T-cell (primary cell): ENCODE data around the gene DCUN1D4. TPM values are rescaled to one million over a fixed set of nuclear protein-coding genes. Genes with fewer than 3 reads are reported as not detected.

Experiments
- ATAC-seq, 4 experiments: fragments of 200-7000 bp in 3 of 4; fragments of 150-1000 bp in 1 of 4; cut with Tn5 transposase; replicated peaks in 1 of 4; 1 replicate in 3 of 4; 2 replicates in 1 of 4; pipeline ENCODE4 v1.10.0; 2021; ENCODE audit warnings: moderate library complexity in 3 of 4, mild to moderate bottlenecking in 2 of 4, moderate number of reproducible peaks in 1 of 4
- CTCF ChIA-PET, 2 donors: fragments of 300-600 bp; sonication (Branson Sonifier 250); formaldehyde crosslinking; loops; one replicate each; lab custom pipeline; 2022; ENCODE audit warnings: antibody characterized with exemption in 2 of 2; lab: Charles Lee
- POLR2A ChIA-PET, 2 donors: fragments of 300-600 bp; sonication (Branson Sonifier 250); formaldehyde crosslinking; loops; one replicate each; lab custom pipeline; 2022; ENCODE audit warnings: antibody characterized with exemption in 2 of 2; lab: Charles Lee
- DNase-seq, 35 experiments: peaks; one replicate each; pipeline versions ENCODE4 v3.0.0 to v3.0.0-alpha.2; 2013 to 2023
- H3K27ac ChIP-seq: one replicate; pipeline ENCODE4 v1.5.1; 2013; ENCODE audit warnings: low read length
- H3K27me3 ChIP-seq, 2 experiments: replicated peaks in 1 of 2; 1 replicate in 1 of 2; 2 replicates in 1 of 2; pipeline versions ENCODE4 v1.6.1 to v1.7.0; 2013; ENCODE audit warnings: low read length in 1 of 2, mixed read lengths in 1 of 2; ENCODE audit not compliant: control insufficient read depth in 2 of 2, insufficient read depth in 2 of 2; ENCODE audit errors: extremely low read depth in 1 of 2
- H3K36me3 ChIP-seq, 2 donors: 1 replicate in 1 of 2; 2 replicates in 1 of 2; pipeline versions ENCODE4 v1.6.1 to v1.7.0; 2013; ENCODE audit warnings: low read length in 1 of 2; ENCODE audit not compliant: control insufficient read depth in 2 of 2, insufficient read depth in 1 of 2; ENCODE audit errors: extremely low read depth in 1 of 2
- H3K4me1 ChIP-seq, 2 experiments: 1 replicate in 1 of 2; 2 replicates in 1 of 2; pipeline versions ENCODE4 v1.6.1 to v1.7.0; 2013; ENCODE audit warnings: low read length in 2 of 2, mixed read lengths in 1 of 2; ENCODE audit not compliant: insufficient read depth in 2 of 2, control insufficient read depth in 1 of 2; ENCODE audit errors: extremely low read depth in 1 of 2
- H3K4me3 ChIP-seq, 2 donors: 1 replicate in 1 of 2; 2 replicates in 1 of 2; pipeline versions ENCODE4 v1.5.1 to v1.7.0; 2013; ENCODE audit warnings: mild to moderate bottlenecking in 2 of 2, low read length in 1 of 2, moderate library complexity in 1 of 2; ENCODE audit not compliant: control insufficient read depth in 1 of 2; ENCODE audit errors: extremely low read depth in 1 of 2
- H3K9me3 ChIP-seq: 2 replicates; pipeline ENCODE4 v1.7.0; 2013
- H3K27ac Mint-ChIP-seq, 2 donors: one replicate each; pipeline ENCODE4 v1.8.0; 2020 to 2021; ENCODE audit warnings: mild to moderate bottlenecking in 2 of 2, mixed read lengths in 2 of 2
- H3K27me3 Mint-ChIP-seq, 2 donors: one replicate each; pipeline ENCODE4 v1.8.0; 2021 to 2022; ENCODE audit warnings: mixed read lengths in 2 of 2
- H3K36me3 Mint-ChIP-seq: one replicate; pipeline ENCODE4 v1.8.0; 2021; ENCODE audit warnings: mixed read lengths
- H3K4me1 Mint-ChIP-seq, 3 donors: one replicate each; pipeline ENCODE4 v1.8.0; 2020 to 2022; ENCODE audit warnings: mixed read lengths in 3 of 3, mild to moderate bottlenecking in 1 of 3
- H3K4me3 Mint-ChIP-seq, 3 donors: one replicate each; pipeline ENCODE4 v1.8.0; 2020 to 2022; ENCODE audit warnings: mild to moderate bottlenecking in 3 of 3, mixed read lengths in 3 of 3, moderate library complexity in 3 of 3
- H3K9me3 Mint-ChIP-seq, 3 donors: one replicate each; pipeline ENCODE4 v1.8.0; 2020 to 2022; ENCODE audit warnings: mixed read lengths in 3 of 3
- WGBS: methylation state at CpG from one replicate; pipeline ENCODE4 v1.1.5; 2013; ENCODE audit warnings: missing lambda C conversion rate; ENCODE audit not compliant: insufficient coverage; 5-methylcytosine and 5-hydroxymethylcytosine counted together
- total RNA-seq, 35 experiments: library from RNA in 6 of 35; stranded (reverse) in 6 of 35; fragments of 120-200 nt in 1 of 35; gene quantifications; one replicate each; pipeline versions ENCODE4 v1.2.1 to v1.2.4 and lab custom pipeline; 2013 to 2026

The DCUN1D4 gene
- total RNA-seq, 5 donors from 2014 or later (not counting 1 experiment from before 2014, with no cell fraction given) = 35.6 to 47.1 (median 37.3) TPM

DNA sequence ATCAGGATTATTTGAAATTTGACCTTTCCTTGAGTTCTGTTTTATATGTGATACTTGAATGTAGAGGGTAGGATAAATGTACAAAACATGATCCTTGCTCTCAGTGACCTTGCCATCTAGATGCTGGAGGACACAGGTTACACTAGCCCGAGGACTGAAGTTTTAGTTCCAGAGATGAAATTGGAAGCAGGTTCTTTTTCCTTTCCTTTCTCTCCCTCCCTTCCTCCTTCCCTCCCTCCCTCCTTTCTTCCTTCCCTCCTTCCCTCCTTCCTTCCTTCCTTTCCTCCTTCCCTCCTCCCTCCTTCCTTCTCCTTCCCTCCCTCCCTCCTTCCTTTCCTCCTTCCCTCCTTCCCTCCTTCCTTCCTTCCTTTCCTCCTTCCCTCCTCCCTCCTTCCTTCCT is 122.9 kb downstream of the DCUN1D4 start:
- CTCF ChIA-PET = no interaction called here
- no peak overlapping the region for H3K27ac ChIP-seq
- no peaks in the 10 kb centered on the region for H3K4me1 Mint-ChIP-seq
- no peak overlapping the region for H3K4me3 Mint-ChIP-seq
- H3K9me3 ChIP-seq = no peaks in the 10 kb centered on the region
- H3K27me3 ChIP-seq = no peaks in the 10 kb centered on the region
- 100% methylated on average over 1 of the region's 1 CpG for WGBS
- peaks cover 0 to 25% of the 10 kb centered on the region in 2 donors for H3K27me3 Mint-ChIP-seq
- no peaks in the 10 kb centered on the region for H3K36me3 ChIP-seq
- peaks cover 0 to 10% (median 7%) of the 10 kb centered on the region in 3 donors for H3K9me3 Mint-ChIP-seq
- ATAC-seq = no peak
- no peak overlapping the region for H3K27ac Mint-ChIP-seq
- no peaks in the 10 kb centered on the region for H3K36me3 Mint-ChIP-seq
- POLR2A ChIA-PET = no interaction called here
- no peak overlapping the region for H3K4me3 ChIP-seq
- no peak for DNase-seq
- H3K4me1 ChIP-seq = no peaks in the 10 kb centered on the region

Other genes starting within 250 kb of the DCUN1D4 start
- gene LRRC66, start 177.2 kb downstream of the DCUN1D4 start, total RNA-seq = under 1 TPM; 0.13 to 0.47 (median 0.20) TPM
- 1 to 10 TPM; 5.1 to 8.8 (median 7.7) TPM for gene SGCB, start 195.1 kb downstream of the DCUN1D4 start, total RNA-seq
- under 1 TPM in 2 of 5 donors, not detected in 3; 0.35 to 0.36 TPM for gene SPATA18, start 208.2 kb downstream of the DCUN1D4 start, total RNA-seq